Hematopoietic multipotent progenitor cell treated with erythropoietin and hydrocortisone succinate and interleukin-3 and kit ligand, for 8 days (in vitro differentiated cells): ENCODE results near the gene HIBCH.
"Not testable (repeated sequence)": the region's sequence is repeated elsewhere in the genome, so short reads cannot be mapped to it uniquely, and the experiment has no call there.

ENCODE experiments used
- DNase-seq: peaks from one replicate; pipeline ENCODE4 v3.0.0-alpha.2; 2015

The HIBCH gene

GRCh38 chr2:190319555-190320498, at the start of gene HIBCH:
Gene HIBCH (minus strand): TSS chr2:190319826. CDS start chr2:190319750, 76 bp downstream.
- DNase-seq: peak; percentile 99

GRCh38 chr2:190367091-190367490, 47.5 kb upstream of the HIBCH start:
- DNase-seq: no peak

- DNase-seq: no peak
These were observed 46.7 kb upstream of the HIBCH start for GRCh38 chr2:190366248-190366753.

- DNase-seq: no peak
These were observed 46.0 kb upstream of the HIBCH start for GRCh38 chr2:190365499-190366204.

- DNase-seq: no peak
These were observed 43.3 kb upstream of the HIBCH start for GRCh38 chr2:190362894-190363293.

- no peak for DNase-seq
These were observed 41.9 kb upstream of the HIBCH start for GRCh38 chr2:190361572-190361971.

- no peak for DNase-seq
These were observed 41.3 kb upstream of the HIBCH start for GRCh38 chr2:190360965-190361364.

- DNase-seq: no peak
These were observed 40.9 kb upstream of the HIBCH start for GRCh38 chr2:190360561-190360960.

GRCh38 chr2:190358655-190359448, 39.2 kb upstream of the HIBCH start:
- DNase-seq: not testable (repeated sequence)

- DNase-seq: no peak
These were observed 38.0 kb upstream of the HIBCH start for GRCh38 chr2:190357600-190357999.

GRCh38 chr2:190355968-190356644, 36.5 kb upstream of the HIBCH start:
- no peak for DNase-seq

GRCh38 chr2:190354003-190354690, 34.5 kb upstream of the HIBCH start:
- peak; percentile 52 for DNase-seq

GRCh38 chr2:190353537-190353899, 33.9 kb upstream of the HIBCH start:
- no peak for DNase-seq

GRCh38 chr2:190352668-190353536, 33.3 kb upstream of the HIBCH start:
- peak; percentile 82 for DNase-seq

- DNase-seq: no peak
These were observed 32.3 kb upstream of the HIBCH start for GRCh38 chr2:190351955-190352354.

GRCh38 chr2:190350371-190350770, 30.7 kb upstream of the HIBCH start:
- no peak for DNase-seq

- peak; percentile 50 for DNase-seq
These were observed 24.7 kb upstream of the HIBCH start for GRCh38 chr2:190344276-190344827.

GRCh38 chr2:190343536-190344275, 24.1 kb upstream of the HIBCH start, which contains the start of gene INPP1:
Gene INPP1 (plus strand): TSS chr2:190343589. CDS start chr2:190360103, 16,514 bp downstream.
- peak; percentile 37 for DNase-seq

- peak; percentile 49 for DNase-seq
These were observed 23.5 kb upstream of the HIBCH start for GRCh38 chr2:190343089-190343535.
